ENCODE measurements around the gene ADORA2B. TPM values are rescaled to one million over a fixed set of nuclear protein-coding genes. Genes with fewer than 3 reads are reported as not detected.

The ADORA2B gene
- total and polyA plus RNA-seq, 8 donors, result 0.27 to 2.7 (median 0.96) TPM

DNA sequence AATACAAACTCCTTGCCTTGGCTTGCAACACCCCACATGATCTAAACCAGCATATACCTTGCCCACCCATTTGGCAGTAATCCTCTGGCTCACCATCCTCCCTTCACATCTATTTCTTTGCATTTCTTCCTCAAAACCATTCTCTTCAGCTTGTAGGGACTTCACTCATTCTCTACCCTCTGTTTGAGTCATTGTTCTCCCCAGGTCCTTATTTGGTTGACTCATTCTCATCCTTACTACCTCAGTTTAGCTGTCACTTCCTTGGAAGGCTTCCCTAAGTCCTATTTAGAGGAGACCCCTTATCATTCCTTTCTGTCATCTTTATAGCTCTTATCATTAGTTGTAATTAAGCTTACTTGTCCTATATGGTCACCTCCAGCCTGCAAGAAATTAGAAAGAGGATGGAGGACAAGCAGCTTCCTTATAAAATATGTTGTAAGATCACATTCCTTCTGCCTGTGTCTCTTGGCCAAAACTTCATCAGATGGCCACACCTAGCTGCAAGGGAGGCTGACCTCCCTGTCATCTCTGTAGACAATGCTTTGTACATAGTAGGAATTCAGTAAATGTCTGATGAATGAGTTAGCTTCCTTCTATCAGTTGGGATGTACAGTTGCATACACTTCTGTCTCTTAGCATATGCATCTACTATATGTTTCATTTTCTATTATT is 56.4 kb downstream of the ADORA2B start:
- DNase-seq (no peak), FAIRE-seq (no peak), ATAC-seq (no peak)
- peaks cover 0 to 7% (median 5%) of the 10 kb centered on the region in 3 donors for H3K4me1 ChIP-seq
- TF ChIP-seq, protein P1, sequence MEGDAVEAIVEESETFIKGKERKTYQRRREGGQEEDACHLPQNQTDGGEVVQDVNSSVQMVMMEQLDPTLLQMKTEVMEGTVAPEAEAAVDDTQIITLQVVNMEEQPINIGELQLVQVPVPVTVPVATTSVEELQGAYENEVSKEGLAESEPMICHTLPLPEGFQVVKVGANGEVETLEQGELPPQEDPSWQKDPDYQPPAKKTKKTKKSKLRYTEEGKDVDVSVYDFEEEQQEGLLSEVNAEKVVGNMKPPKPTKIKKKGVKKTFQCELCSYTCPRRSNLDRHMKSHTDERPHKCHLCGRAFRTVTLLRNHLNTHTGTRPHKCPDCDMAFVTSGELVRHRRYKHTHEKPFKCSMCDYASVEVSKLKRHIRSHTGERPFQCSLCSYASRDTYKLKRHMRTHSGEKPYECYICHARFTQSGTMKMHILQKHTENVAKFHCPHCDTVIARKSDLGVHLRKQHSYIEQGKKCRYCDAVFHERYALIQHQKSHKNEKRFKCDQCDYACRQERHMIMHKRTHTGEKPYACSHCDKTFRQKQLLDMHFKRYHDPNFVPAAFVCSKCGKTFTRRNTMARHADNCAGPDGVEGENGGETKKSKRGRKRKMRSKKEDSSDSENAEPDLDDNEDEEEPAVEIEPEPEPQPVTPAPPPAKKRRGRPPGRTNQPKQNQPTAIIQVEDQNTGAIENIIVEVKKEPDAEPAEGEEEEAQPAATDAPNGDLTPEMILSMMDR (IDR thresholded peaks at IDR 0.05), result no peak
- no peak overlapping the region for H3K27ac ChIP-seq
- no peaks in the 10 kb centered on the region for H3K9me3 ChIP-seq
- intact Hi-C loops (cut with DNase I), result no loop called here
- peak overlapping the region in 2 of 4 donors; percentile 77 for H3K4me3 ChIP-seq
- H3K36me3 ChIP-seq, result peaks cover 0 to 41% (median 29%) of the 10 kb centered on the region in 3 donors
- no peaks in the 10 kb centered on the region for H3K27me3 ChIP-seq

DNA sequence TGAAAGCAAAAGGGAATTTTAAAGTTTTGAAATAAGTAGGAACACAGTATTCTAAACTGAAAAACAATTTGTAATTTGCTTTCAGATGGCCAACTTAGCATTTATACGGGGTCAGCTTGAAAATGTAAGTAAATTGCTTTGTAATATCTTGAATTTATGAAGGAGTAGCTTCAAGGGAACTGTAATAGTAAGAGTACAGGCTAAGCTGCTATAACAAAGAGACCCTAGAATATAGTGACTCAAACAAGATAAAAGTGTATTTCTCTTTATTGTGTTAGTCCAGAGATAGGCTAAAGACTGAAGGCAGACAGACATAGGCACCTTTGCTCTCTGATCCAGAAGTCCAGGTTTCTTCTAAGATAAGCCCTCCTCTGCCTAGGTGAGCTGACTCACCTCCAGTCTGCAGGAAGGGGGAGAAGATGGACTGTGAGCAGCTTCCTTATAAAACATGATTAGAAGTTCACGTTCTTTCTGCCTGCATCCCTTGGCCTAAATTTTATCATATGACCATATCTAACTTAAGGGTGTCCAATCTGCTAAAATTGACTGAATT is 57.9 kb downstream of the ADORA2B start:
- intact Hi-C loops (cut with DNase I), result no loop called here
- no peak for ATAC-seq
- H3K27ac ChIP-seq, result no peak overlapping the region
- no peaks in the 10 kb centered on the region for H3K9me3 ChIP-seq
- no peaks in the 10 kb centered on the region for H3K27me3 ChIP-seq
- peaks cover 0 to 7% (median 5%) of the 10 kb centered on the region in 3 donors for H3K4me1 ChIP-seq
- H3K36me3 ChIP-seq, result peaks cover 0 to 53% (median 36%) of the 10 kb centered on the region in 3 donors
- 90 to 92% methylated on average over 2 of the region's 2 CpGs for WGBS, 2 donors
- DNase-seq, result no peak
- no peak for FAIRE-seq
- H3K4me3 ChIP-seq, result no peak overlapping the region
- TF ChIP-seq, protein P1 (IDR thresholded peaks at IDR 0.05), result no peak

DNA sequence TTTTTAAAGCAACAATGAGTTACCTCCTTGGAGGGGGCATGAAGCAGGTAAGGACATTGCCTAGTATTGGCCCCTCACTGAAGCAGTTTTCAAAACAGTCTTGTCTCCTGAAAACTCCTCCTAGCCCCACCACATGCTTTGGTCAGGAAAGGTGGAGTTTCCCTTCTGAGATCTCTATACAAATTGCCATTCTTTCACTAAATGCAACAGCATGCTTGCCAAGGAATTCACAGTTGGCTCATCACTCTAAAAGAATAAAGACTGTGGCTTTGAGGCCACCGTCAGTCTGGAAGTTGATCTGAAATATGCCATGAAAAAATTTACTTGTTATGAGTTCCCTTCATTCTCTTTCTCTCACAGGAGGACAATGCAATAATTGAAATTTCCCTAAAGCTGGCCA is 58.9 kb downstream of the ADORA2B start:
- H3K27ac ChIP-seq, result no peak overlapping the region
- H3K9me3 ChIP-seq, result no peaks in the 10 kb centered on the region
- WGBS, 2 donors, result 89 to 94% methylated on average over 1 of the region's 1 CpG
- ATAC-seq (no peak), FAIRE-seq (no peak), DNase-seq (no peak)
- TF ChIP-seq, protein P1 (IDR thresholded peaks at IDR 0.05), result no peak
- H3K36me3 ChIP-seq, result peaks cover 0 to 63% (median 40%) of the 10 kb centered on the region in 3 donors
- H3K4me3 ChIP-seq, result no peak overlapping the region
- peaks cover 0 to 7% (median 5%) of the 10 kb centered on the region in 3 donors for H3K4me1 ChIP-seq
- no peaks in the 10 kb centered on the region for H3K27me3 ChIP-seq
- intact Hi-C loops (cut with DNase I), result no loop called here

DNA sequence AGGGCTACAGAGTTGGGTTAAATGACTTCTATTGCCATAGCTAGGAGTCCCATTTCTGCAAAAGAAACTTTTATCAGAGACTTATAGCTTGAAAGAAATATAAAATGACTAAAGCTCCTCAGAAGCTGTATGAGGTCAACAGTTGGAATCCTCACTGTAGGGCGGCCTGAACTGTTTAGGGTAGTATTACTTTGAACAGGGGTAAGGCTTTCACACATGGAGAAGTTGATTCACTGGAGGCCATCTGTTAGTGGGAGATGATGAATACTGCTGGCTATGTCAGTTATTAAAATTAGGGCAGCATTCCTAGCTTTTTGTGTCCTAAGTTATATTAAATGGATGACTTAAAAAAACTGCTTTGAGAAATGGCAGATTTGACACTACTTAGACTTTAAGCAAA is 60.7 kb downstream of the ADORA2B start:
- H3K4me1 ChIP-seq, result peaks cover 0 to 7% (median 5%) of the 10 kb centered on the region in 3 donors
- FAIRE-seq, result no peak
- no peak for DNase-seq
- 99 to 100% methylated on average over 1 of the region's 1 CpG for WGBS, 2 donors
- no peaks in the 10 kb centered on the region for H3K9me3 ChIP-seq
- ATAC-seq, result no peak
- peaks cover 0 to 68% (median 40%) of the 10 kb centered on the region in 3 donors for H3K36me3 ChIP-seq
- H3K4me3 ChIP-seq, result no peak overlapping the region
- H3K27me3 ChIP-seq, result no peaks in the 10 kb centered on the region
- no peak overlapping the region for H3K27ac ChIP-seq
- TF ChIP-seq, protein P1 (IDR thresholded peaks at IDR 0.05), result no peak
- intact Hi-C loops (cut with DNase I), result no loop called here

DNA sequence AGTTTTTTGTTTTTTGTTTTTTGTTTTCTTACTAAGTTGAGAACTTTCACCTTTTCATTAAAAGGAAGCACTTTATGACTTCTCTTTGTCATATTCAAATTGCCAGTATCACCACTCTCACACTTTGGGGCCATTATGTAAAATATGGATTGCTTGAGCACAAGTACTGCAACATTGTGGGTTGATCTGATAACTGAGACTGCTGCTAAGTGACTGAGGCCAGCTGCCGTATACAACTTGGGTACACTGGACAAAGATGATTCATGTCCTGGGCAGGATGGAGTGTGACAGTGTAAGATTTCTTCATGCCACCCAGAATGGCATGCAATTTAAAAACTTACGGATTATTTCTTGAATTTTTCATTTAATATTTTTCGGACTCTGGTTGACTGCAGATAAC is 62.5 kb downstream of the ADORA2B start:
- FAIRE-seq (no peak), DNase-seq (no peak), ATAC-seq (no peak)
- intact Hi-C loops (cut with DNase I), result no loop called here
- Histone ChIP-seq H3K4me1 (peaks cover 6 to 9% (median 6%) of the 10 kb centered on the region in 3 donors), H3K36me3 (peaks cover 0 to 64% (median 35%) of the 10 kb centered on the region in 3 donors), H3K4me3 (no peak overlapping the region), H3K27ac (no peak overlapping the region), H3K27me3 (no peaks in the 10 kb centered on the region), H3K9me3 (no peaks in the 10 kb centered on the region)
- TF ChIP-seq, protein P1 (IDR thresholded peaks at IDR 0.05), result no peak
- WGBS, 2 donors, result 85 to 90% methylated on average over 3 of the region's 3 CpGs

All from pancreas (tissue), 10 donors.